ENCODE data around the gene CLEC2D.

DNA sequence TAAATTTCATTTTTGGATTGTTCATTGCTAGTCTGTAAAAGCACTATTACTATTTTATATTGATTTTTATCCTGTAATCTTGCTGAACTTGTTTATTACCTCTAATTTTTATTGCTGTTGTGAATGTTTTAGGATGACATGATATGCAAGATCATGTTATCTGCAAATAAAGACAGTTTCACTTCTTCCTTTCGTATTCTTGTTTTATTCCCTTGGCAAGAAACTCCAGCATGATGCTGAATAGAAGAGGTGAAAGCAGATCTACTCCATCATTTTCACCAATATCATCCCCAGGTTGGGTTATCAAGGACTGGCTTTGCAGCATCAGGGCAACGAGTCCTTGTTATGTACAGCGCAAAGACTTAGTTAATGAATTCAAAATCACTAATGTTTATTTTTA, 66.1 kb downstream of the CLEC2D start:
- TF ChIP-seq, protein P1, sequence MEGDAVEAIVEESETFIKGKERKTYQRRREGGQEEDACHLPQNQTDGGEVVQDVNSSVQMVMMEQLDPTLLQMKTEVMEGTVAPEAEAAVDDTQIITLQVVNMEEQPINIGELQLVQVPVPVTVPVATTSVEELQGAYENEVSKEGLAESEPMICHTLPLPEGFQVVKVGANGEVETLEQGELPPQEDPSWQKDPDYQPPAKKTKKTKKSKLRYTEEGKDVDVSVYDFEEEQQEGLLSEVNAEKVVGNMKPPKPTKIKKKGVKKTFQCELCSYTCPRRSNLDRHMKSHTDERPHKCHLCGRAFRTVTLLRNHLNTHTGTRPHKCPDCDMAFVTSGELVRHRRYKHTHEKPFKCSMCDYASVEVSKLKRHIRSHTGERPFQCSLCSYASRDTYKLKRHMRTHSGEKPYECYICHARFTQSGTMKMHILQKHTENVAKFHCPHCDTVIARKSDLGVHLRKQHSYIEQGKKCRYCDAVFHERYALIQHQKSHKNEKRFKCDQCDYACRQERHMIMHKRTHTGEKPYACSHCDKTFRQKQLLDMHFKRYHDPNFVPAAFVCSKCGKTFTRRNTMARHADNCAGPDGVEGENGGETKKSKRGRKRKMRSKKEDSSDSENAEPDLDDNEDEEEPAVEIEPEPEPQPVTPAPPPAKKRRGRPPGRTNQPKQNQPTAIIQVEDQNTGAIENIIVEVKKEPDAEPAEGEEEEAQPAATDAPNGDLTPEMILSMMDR (IDR thresholded peaks at IDR 0.05): no peak
- no peak for TF ChIP-seq POLR2A (IDR thresholded peaks at IDR 0.05)
